ENCODE results near the gene DCTPP1.
A peak's percentile ranks its signal among the peaks of the same experiment; 100 is the strongest.
"Not testable (repeated sequence)": the region's sequence is repeated elsewhere in the genome, so short reads cannot be mapped to it uniquely, and the experiment has no call there.

Gene DCTPP1

DNA sequence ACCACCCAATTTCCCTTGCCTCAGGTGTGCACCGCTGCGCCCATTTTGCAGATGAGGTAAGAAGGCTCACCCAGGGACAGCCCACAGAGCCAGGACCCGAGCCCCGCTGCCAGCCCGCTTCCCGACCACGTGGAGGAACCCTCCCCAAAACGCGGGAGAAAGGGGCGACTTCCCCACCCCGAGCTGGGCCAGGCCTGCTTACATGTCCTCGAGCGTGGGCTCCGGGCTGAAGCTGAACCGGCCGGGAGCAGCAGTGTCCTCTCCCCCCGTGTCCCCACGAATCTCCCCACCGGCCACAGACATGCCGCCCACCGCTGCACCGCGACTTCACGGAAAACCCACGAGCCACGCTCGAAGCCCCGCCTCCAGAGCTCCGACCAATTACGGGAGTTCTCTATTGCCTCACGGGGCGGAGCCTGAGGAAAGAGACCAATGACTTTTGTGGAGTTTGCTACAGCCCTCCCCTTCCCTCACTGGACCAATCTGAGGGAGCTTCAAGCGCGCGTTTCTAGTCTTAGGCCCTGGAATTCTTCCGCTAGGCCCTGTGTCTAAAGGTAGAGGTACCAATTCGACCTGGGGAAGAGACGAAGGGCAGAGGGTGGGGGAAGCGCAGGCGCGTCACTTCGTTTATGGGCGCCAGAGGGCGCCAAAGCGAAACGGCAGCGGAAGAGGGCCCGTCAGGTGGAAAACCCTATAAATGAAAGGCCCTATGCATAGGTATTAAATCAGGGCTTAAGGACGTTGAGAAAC lies at the start of gene DCTPP1:
Gene DCTPP1 (minus strand): TSS at position 353 of the 750 bp plus-strand sequence. CDS start 50 bp downstream, at position 303.
- peak; percentile 94 to 100 (median 98) for DNase-seq

DNA sequence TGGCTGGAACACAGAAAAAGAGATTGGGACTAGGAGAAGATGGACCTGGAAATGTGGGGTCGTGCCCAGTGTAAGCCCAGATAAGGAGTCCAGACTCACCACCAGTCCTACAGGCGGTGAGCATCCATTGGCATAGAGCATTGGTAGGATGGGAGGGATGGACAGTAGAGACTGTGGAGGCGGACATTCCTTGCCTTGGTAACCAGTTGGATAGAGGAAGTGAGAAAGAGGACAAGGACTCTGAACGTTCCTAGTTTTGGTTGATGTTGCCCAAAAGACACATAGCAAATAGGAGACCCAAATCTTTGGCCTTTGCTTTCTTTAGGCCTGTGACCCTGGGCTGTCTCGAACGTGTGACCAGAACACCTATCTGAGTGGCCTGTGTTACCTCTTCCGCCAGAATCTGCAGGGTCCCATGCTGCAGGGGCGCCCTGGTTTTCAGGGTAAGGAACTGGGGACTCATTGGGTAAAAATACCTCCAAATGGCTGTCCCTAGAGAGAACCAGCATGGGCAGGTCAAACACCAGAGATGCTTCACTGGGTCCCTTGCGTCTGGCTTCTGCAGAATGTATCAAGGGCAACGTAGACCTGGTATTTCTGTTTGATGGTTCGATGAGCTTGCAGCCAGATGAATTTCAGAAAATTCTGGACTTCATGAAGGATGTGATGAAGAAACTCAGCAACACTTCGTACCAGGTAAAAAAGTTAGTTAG lies 49.1 kb upstream of the DCTPP1 start:
- DNase-seq: no peak

DNA sequence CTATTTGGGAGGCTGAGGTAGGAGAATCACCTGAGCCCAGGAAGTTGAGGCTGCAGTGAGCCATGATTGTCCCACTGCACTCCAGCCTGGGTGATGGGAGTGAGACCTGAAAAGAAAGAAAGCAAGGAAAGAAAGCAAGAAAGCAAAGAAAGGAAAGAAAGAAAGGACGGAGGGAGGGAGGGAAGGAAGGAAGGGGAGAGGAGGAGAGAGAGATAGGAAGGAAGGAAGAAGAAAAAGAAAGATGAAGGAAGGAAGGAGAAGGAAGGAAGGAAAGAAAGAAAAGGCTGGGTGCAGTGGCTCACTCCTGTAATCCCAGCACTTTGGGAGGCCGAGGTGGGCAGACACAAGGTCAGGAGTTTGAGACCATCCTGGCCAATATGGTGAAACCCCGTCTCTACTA lies 47.9 kb upstream of the DCTPP1 start:
- not testable (repeated sequence) for DNase-seq

DNA sequence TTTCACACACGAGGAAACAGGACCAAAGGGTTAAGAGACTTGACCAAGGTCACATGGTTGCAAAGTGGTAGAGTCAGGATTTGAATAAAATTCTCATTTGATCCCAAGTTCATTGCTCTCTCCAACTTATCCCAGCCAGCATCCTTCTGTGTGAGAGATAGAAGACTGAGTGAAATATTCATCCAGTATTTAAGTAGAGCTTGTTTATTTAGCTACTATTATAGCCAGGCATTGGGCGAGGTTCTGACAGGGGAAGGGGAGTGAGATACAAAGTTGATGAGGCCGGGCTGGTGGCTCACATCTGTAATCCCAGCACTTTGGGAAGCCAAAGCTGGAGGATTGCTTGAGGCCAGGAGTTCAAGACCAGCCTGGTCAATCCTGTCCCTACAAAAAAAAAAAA lies 47.2 kb upstream of the DCTPP1 start:
- no peak for DNase-seq

DNA sequence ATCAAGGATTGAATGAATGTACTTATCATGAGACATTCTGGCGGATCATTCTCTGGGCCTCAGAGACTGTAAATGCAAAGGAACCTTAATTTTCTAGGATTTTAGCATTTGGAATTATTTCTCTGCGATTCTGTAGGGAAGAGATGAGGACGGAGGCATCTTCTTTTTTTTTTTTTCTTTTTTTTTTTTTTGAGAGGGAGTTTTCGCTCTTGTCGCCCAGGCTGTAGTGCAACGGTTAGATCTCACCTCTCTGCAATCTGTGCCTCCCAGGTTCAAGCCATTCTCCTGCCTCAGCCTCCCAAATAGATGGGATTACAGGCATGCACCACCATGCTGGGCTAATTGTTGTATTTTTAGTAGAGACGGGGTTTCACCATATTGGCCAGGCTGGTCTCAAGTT lies 44.9 kb upstream of the DCTPP1 start:
- no peak for DNase-seq

DNA sequence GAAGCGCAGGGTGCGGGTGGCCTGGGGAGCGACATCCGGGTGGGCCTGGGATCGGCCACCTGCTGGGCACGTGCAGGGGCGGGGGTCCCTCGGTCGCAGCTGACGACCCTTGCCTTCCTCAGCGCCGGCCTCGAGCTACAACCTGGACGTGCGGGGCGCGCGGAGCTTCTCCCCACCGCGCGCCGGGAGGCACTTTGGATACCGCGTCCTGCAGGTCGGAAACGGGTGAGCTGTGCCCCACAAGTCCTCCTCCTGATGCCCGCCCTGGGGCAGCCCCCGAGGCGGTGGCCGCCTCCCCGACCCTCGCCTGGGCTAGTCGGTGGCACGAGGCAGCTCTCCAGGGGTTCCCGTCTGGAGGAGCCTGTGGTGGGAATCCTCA lies 44.2 kb upstream of the DCTPP1 start:
- no peak for DNase-seq

DNA sequence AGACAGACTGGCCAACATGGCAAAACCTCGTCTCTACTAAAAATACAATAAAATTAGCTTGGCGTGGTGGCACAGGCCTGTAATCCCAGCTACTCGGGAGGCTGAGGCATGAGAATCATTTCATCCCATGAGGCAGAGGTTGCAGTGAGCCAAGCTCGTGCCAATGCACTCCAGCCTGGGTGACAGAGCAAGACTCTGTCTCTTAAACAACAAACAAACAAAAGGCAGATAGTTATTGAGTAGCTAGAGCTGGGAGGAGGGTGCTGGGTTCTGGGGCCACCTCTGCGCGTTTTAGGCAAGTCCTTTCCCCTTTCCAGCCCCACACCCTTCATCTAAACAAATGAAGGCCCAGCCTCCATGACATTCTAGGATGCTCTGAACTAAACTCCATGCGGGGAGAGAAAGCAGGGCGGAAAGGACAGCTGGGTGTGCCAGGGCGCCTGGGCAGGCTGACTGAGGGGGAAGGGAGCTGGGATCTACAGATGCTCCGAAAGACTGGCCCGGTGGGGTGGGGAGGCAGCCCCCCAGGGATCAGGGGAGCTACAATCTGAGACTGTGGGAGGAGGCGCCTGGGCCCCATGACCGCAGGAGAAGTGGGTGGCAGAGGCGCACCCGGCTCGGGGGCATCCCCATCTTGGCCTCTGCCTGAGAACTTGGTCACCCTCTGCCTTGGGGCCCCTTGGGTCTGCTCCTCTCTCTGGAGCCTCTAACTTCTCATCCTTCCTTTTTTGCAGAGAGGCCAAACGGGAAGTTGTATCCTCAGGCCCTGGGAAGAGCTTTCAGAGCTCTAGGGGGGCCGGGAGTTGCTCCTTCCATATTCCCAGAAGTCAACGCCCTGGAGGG lies 43.6 kb upstream of the DCTPP1 start:
- DNase-seq: no peak

DNA sequence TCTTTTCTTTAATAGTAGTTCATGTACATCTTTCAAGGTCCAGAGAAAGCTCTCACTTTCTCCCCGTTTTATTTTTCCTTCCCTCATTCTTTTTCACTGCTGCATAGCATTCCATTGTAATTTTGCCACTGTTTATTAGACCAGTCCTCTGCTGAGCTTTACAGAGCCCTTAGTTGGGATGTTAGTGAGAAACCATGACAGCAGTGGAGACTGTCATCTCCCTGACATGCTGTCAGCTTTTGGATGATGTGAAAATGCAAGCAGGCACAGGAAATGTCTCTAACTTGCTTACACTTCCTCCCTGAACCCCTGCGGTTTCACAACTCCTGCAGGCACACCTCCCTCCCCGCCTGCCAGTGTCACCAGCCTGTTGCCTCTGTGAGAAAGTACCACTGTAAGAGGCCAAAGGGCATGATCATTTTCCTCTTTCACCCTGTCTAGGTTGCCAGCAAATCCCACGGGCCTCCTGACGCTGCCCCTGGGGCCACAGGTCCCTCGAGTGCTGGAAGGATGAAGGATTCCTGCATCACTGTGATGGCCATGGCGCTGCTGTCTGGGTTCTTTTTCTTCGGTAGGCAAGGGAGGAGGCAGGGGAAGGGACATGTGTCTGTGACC lies 42.6 kb upstream of the DCTPP1 start, which contains the start of gene ITGAL:
Gene ITGAL (plus strand): TSS at position 415 of the 615 bp plus-strand sequence. CDS start 96 bp downstream, at position 511.
- no peak for DNase-seq

DNA sequence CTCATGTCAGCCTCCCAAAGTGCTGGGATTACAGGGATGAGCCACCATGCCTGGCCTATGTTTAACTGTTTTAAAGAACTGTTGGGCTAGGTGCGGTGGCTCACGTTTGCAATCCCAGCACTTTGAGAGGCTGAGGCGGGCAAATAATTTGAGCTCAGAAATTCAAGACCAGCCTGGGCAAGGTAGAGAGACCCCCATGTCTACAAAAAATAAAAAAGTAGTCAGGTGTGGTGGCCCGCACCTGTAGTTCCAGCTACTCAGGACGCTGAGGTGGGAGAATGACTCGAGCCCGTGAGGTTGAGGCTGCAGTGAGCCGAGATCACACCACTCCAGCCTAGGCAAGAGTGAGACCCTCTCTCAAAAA lies 40.8 kb upstream of the DCTPP1 start:
- no peak for DNase-seq

DNA sequence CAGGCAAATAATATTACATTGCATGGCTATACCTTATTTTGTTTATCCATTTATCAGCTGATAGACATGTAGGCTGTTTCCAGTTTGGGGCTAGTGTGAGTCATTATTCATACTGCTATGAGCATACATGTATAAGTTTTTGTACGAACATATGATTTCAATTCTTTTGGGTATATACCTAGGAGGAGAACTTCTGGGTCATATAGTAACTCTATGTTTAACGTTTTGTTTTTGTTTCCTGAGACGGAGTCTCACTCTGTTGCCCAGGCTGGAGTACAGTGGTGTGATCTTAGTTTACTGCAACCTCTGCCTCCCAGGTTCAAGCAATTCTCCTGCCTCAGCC lies 40.3 kb upstream of the DCTPP1 start:
- DNase-seq: no peak

DNA sequence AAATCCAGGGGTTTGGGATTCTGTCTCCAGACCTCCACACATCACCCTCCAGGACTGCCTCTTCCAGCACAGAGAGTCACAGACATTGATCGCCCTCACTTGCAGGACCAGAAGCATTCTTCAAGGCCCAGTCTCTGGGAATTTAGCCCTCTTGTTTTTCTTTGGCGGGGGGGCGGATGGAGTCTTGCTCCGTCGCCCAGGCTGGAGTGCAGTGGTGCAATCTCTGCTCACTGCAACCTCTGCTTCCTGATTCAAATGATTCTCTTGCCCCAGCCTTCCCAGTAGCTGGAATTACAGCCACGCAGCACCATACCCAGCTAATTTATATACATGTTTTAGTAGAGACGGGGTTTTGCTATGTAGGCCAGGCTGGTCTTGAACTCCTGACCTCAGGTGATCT lies 34.2 kb upstream of the DCTPP1 start:
- DNase-seq: no peak

DNA sequence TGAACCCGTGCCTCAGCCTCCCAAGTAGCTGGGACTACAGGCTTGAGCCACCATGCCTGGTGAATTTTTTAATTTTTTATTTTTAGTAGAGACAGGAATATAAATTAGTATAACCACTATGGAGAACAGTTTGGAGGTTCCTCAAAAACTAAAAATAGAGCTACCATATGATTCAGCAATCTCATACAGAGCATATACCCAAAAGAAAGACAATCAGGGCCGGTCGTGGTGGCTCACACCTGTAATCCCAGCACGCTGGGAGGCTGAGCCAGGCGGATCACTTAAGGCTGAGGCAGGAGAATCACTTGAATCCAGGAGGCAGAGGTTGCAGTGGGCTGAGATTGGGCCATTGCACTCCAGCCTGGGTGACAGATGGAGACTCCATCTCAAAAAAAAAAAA lies 31.6 kb upstream of the DCTPP1 start:
- DNase-seq: not testable (repeated sequence)

DNA sequence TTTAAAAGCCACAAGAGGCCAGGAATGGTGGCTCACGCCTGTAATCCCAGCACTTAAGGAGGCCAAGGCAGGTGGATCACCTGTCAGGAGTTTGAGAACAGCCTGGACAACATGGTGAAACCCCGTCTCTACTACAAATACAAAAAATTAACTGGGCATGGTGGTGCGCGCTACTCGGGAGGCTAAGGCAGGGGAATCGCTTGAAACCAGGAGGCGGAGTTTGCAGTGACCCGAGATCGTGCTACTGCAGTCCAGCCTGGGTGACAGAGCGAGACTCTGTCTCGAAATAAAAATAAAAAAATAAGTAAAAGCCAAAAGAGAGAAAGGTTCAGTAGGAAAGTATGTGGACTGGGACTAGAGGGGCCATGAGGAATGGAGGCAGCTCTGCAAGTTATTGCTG lies 29.6 kb upstream of the DCTPP1 start:
- DNase-seq: no peak

DNA sequence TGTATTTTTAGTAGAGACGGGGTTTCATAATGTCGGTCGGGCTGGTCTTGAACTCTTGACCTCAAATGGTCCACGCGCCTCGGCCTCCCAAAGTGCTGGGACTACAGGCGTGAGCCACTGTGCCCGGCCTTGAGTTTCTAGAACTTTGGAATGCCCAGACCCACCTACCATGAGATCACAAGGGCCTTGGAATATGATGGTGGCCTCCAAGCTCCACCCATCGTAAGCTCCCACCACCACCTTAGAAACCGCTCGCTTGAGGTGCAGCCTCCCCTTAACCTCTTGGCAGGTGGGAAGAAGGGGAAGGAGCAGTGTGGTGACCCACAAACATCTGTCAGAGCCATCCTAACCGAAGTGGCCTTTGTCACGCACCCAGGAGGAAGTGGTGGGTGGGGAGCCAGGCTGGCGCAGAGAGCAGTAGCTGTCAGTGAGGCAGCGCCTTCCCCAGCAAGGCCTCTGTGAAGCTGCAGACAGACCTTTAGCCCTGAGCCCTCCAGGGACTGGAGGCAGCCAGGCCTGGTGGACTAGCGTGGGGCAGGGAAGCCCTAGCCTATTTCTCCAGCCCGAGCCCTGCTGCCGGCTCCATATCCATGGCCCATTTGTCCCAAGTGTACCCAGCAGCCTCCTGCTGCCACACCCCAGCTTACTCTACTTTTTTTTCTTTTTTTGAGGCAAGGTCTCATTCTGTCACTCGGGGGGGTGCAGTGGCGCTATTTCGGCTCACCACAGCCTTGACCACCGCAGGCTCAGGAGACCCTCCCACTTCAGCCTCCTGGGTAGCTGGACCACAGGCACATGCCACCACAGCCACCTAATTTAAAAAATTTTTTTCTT lies 28.9 kb upstream of the DCTPP1 start:
- no peak for DNase-seq

DNA sequence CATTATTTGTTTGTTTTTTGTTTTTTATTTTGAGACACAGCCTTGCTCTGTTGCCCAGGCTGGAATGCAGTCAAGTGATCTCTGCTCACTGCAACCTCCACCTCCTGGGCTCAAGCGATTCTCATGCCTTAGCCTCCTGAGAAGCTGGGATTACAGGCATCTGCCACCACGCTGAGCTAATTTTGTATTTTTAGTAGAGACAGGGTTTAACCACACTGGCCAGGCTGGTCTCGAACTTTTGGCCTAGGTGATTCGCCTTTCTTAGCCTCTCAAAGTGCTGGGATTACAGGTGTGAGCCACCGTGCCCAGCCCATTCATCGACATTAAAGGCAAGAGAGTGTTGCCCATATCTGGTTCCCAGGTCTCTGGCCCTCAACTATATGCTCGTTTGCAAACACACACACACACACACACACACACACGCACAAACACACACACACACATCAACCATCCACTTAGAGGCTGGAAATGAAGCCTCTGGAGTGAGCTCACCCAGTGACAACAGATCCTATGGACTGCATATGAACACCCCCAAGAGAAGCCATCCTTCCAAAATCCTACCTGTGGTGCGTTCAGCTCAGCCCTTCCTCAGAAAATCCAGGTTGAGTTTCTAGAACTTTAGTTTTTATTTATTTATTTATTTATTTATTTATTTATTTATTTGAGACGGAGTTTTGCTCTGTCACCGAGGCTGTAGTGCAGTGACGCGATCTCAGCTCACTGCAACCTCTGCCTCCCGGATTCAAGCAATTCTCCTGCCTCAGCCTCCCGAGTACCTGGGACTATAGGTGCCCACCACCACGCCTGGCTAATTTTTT lies 28.1 kb upstream of the DCTPP1 start:
- DNase-seq: no peak

DNA sequence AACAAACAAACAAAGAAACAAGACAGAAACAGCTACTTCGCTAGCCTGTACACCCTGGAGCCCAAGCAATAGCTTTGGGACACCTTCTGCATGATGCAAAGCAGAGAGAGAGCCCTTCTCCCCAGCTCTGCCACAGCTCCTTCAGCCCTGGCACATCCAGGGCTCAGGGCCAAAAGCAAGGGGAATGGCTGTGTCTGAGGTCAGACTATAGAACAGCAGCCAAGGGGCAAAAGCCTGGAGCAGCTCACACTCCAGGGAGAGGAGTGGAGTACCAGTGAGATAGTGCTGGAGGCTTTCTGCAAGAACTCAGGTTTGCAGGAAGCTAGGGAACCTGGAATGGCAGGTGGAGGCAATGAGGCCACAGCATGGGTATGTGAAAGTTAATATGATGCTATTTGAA lies 27.4 kb upstream of the DCTPP1 start:
- DNase-seq: no peak

DNA sequence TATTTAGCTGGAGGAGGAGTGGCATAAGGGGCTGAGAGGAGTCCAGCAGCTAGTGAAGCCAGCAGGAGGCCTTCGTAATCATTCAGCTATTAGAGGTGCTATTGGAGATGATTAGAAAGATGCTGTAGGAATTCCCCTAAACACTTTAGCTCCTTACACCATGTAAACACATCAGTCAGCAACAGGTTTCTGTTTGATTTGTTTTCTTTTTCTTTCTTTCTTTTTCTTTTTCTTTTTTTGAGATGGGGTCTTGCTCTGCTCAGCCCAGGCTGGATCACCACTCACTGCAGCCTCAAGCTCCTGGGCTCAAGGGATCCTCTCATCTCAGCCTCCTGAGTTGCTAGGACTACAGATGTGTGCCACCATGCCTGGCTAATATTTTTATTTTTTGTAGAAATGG lies 26.5 kb upstream of the DCTPP1 start:
- no peak for DNase-seq

DNA sequence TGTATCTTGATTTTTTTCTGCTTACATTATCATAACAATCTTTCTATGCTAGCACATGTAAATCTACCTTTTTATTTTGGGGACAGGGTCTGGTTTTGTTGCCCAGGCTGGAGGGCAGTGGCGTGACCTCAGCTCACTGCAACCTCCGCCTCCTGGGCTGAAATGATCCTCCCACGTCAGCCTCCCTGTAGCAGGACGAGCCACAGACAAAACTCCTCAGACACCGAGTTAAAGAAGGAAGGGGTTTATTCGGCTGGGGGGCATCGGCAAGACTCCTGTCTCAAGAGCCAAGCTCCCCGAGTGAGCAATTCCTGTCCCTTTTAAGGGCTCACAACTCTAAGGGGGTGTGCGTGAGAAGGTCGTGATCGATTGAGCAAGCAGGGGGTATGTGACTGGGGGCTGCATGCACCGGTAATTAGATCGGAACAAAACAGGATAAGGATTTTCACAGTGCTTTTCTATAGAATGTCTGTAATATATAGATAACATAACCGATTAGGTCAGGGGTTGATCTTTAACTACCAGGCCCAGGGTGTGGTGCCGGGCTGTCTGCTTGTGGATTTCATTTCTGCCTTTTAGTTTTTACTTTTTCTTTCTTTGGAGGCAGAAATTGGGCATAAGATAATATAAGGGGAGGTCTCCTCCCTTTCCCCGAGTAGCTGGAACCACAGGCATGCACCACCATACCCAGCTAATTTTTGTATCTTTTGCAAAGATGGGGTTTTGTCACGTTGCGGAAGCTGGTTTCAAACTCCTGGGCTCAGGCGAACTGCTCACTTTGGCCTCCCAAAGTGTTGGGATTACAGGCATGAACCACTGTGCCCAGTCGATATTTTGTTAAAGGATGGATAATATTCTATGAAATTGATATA lies 23.1 kb upstream of the DCTPP1 start:
- DNase-seq: not testable (repeated sequence)

DNA sequence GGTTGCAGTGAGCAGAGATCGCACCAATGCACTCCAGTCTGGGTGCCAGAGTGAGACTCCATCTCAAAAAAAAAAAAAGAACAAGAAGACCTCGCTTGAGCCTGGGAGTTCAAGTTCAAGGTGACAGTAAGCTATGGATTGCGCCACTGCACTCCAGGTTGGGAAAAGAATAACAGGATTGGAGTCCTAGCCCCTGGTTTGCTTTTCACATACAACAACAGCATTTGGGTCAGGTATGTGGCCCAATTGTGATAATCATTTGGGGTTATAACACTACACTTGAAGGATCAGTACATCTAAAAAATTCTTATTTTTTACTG lies 19.2 kb upstream of the DCTPP1 start:
- DNase-seq: no peak

DNA sequence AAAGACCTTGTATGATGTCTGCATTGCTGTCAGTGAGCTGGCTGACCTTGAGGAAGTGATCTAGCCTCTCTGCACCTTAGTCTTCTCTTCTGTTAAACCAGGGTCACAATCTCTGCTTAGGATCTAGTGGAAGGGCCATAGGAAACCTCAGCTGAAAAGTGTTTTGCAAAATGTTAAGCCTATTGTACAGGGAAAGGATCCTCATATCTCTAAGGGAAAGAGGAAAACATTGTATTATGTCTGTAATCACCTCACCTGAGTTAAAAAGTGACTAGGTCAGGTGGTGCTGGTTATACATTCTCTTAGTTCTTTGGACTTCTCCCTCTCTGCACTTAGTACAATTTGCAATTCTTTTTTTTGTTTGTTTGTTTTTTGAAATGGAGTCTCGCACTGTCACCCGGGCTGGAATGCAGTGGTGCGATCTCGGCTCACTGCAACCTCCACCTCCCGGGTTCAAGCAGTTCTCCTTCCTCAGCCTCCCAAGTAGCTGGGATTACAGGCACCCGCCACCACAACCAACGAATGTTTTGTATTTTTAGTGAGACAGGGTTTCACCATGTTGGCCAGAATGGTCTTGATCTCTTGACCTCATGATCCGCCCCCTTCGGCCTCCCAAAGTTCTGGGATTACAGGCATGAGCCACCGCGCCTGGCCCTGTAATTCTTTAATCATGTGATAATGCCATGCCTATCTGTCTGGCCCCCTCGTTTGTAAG lies 17.8 kb upstream of the DCTPP1 start:
- no peak for DNase-seq
